CD4-positive, alpha-beta memory T cell (primary cell): ENCODE results near the gene TAOK3. TPM values are rescaled to one million over a fixed set of nuclear protein-coding genes. Genes with fewer than 3 reads are reported as not detected.

Source experiments
- CTCF ChIA-PET: fragments of 350-600 bp; sonication (Branson Sonifier 250); formaldehyde crosslinking; loops from one replicate; lab custom pipeline; 2021; ENCODE audit warnings: inconsistent platforms; ENCODE audit not compliant: partially characterized antibody; lab: Charles Lee
- POLR2A ChIA-PET: fragments of 350-600 bp; sonication (Branson Sonifier 250); formaldehyde crosslinking; loops from one replicate; lab custom pipeline; 2021; ENCODE audit not compliant: partially characterized antibody; lab: Charles Lee
- DNase-seq, 5 donors: peaks; one replicate each; pipeline versions ENCODE4 v3.0.0 to v3.0.0-alpha.2; 2020 to 2022; ENCODE audit warnings: mixed read lengths in 1 of 5
- H3K27ac ChIP-seq: one replicate; pipeline ENCODE4 v1.7.0; 2013; ENCODE audit warnings: low read depth, low read length
- H3K27me3 ChIP-seq: 2 replicates; pipeline ENCODE4 v1.7.0; 2013; ENCODE audit warnings: mild to moderate bottlenecking, low read length, moderate library complexity; ENCODE audit not compliant: insufficient read depth
- H3K36me3 ChIP-seq: 2 replicates; pipeline ENCODE4 v1.7.0; 2013; ENCODE audit warnings: mild to moderate bottlenecking, low read length, moderate library complexity; ENCODE audit not compliant: insufficient read depth
- H3K4me1 ChIP-seq: 2 replicates; pipeline ENCODE4 v1.7.0; 2013; ENCODE audit warnings: mild to moderate bottlenecking, low read length, moderate library complexity; ENCODE audit not compliant: insufficient read depth
- H3K4me3 ChIP-seq, 2 donors: one replicate each; pipeline ENCODE4 v1.7.0; 2013; ENCODE audit warnings: low read length in 2 of 2, mild to moderate bottlenecking in 1 of 2
- H3K9me3 ChIP-seq, 2 donors: one replicate each; pipeline ENCODE4 v1.7.0; 2013; ENCODE audit warnings: low read length in 2 of 2, control low read depth in 1 of 2; ENCODE audit not compliant: control insufficient read depth in 1 of 2
- H3K27ac Mint-ChIP-seq, 7 donors: one replicate each; pipeline ENCODE4 v1.8.0; 2020 to 2021; ENCODE audit warnings: mixed read lengths in 7 of 7, mild to moderate bottlenecking in 6 of 7, inconsistent platforms in 3 of 7, moderate library complexity in 3 of 7
- H3K27me3 Mint-ChIP-seq, 2 donors: one replicate each; pipeline ENCODE4 v1.8.0; 2020 to 2021; ENCODE audit warnings: mixed read lengths in 2 of 2
- H3K36me3 Mint-ChIP-seq, 2 donors: one replicate each; pipeline ENCODE4 v1.8.0; 2020 to 2021; ENCODE audit warnings: mixed read lengths in 2 of 2, inconsistent platforms in 1 of 2, mild to moderate bottlenecking in 1 of 2
- H3K4me1 Mint-ChIP-seq, 4 donors: one replicate each; pipeline ENCODE4 v1.8.0; 2020 to 2021; ENCODE audit warnings: mixed read lengths in 4 of 4, mild to moderate bottlenecking in 1 of 4
- H3K4me3 Mint-ChIP-seq, 8 donors: one replicate each; pipeline ENCODE4 v1.8.0; 2020 to 2021; ENCODE audit warnings: mixed read lengths in 8 of 8, mild to moderate bottlenecking in 7 of 8, moderate library complexity in 6 of 8, inconsistent platforms in 3 of 8
- H3K9me3 Mint-ChIP-seq, 8 donors: one replicate each; pipeline ENCODE4 v1.8.0; 2020 to 2021; ENCODE audit warnings: mixed read lengths in 8 of 8, mild to moderate bottlenecking in 5 of 8, inconsistent platforms in 3 of 8, moderate library complexity in 1 of 8
- intact Hi-C: fragments of 100-400 bp; cut with micrococcal nuclease; formaldehyde crosslinking; loops from one replicate; pipeline ENCODE4 v1.15.1; 2023
- polyA plus RNA-seq, 2 donors: library from polyadenylated mRNA; unstranded; fragments of 300-500 nt; fragmentation: Illumina TruSeq; gene quantifications; one replicate each; pipeline ENCODE4 v1.2.3, GENCODE V29; 2021
- total RNA-seq, 2 experiments: library from RNA; stranded (reverse); gene quantifications; one replicate each; pipeline ENCODE4 v1.2.3, GENCODE V29; 2021

Gene TAOK3
- total and polyA plus RNA-seq, 4 experiments from 2014 or later = 47.9 to 141 (median 75.4) TPM

GRCh38 chr12:118404876-118405521 is 32.3 kb upstream of the TAOK3 start:
- no peak overlapping the region for H3K4me3 ChIP-seq
- Mint-ChIP-seq H3K9me3 (no peaks in the 10 kb centered on the region), H3K27me3 (no peaks in the 10 kb centered on the region), H3K4me3 (no peak overlapping the region), H3K4me1 (peaks cover 0 to 5% (median 4%) of the 10 kb centered on the region in 4 donors), H3K27ac (peak overlapping the region in 1 of 7 donors; percentile 58), H3K36me3 (peaks cover 66 to 73% of the 10 kb centered on the region in 2 donors)
- POLR2A ChIA-PET = no interaction called here
- no peaks in the 10 kb centered on the region for H3K4me1 ChIP-seq
- CTCF ChIA-PET = interaction anchor here (1.0 to 3.1 kb wide), 9 partner anchors 7 to 1140 kb away, joined by 3 to 23 read pairs (median 6); no protein-coding TSS in a partner anchor
- intact Hi-C loops = loop anchor here (5.0 to 10.0 kb wide), 2 partner anchors 1260 to 1532 kb away; partner anchors contain the start of gene PRKAB1
- H3K9me3 ChIP-seq = no peaks in the 10 kb centered on the region
- DNase-seq = peak; percentile 23 to 52 (median 37)
- no peaks in the 10 kb centered on the region for H3K27me3 ChIP-seq
- peaks cover 23% of the 10 kb centered on the region for H3K36me3 ChIP-seq
- H3K27ac ChIP-seq = no peak overlapping the region

GRCh38 chr12:118402251-118402650 is 29.5 kb upstream of the TAOK3 start:
- Histone ChIP-seq H3K4me3 (no peak overlapping the region), H3K27me3 (no peaks in the 10 kb centered on the region), H3K36me3 (peaks cover 28% of the 10 kb centered on the region), H3K9me3 (no peaks in the 10 kb centered on the region), H3K4me1 (no peaks in the 10 kb centered on the region), H3K27ac (no peak overlapping the region)
- intact Hi-C loops = loop anchor here (10.0 kb wide), 1 partner anchor 1263 kb away; the partner anchor contains the start of gene PRKAB1
- peaks cover 0 to 5% (median 4%) of the 10 kb centered on the region in 4 donors for H3K4me1 Mint-ChIP-seq
- no peak for DNase-seq
- CTCF ChIA-PET = no interaction called here
- POLR2A ChIA-PET = no interaction called here
- peaks cover 64 to 87% of the 10 kb centered on the region in 2 donors for H3K36me3 Mint-ChIP-seq
- no peak overlapping the region for H3K4me3 Mint-ChIP-seq
- peaks cover 0 to 2% (median 0%) of the 10 kb centered on the region in 8 donors for H3K9me3 Mint-ChIP-seq
- peak overlapping the region in 3 of 7 donors; percentile 66 to 80 (median 77) for H3K27ac Mint-ChIP-seq
- no peaks in the 10 kb centered on the region for H3K27me3 Mint-ChIP-seq

- no peaks in the 10 kb centered on the region for H3K4me1 ChIP-seq
- H3K4me3 Mint-ChIP-seq = no peak overlapping the region
- H3K27ac ChIP-seq = no peak overlapping the region
- DNase-seq = no peak
- no peaks in the 10 kb centered on the region for H3K4me1 Mint-ChIP-seq
- ChIA-PET POLR2A (no interaction called here), CTCF (no interaction called here)
- no peaks in the 10 kb centered on the region for H3K27me3 ChIP-seq
- intact Hi-C loops = no loop called here
- peaks cover 0 to 2% (median 0%) of the 10 kb centered on the region in 8 donors for H3K9me3 Mint-ChIP-seq
- H3K9me3 ChIP-seq = no peaks in the 10 kb centered on the region
- H3K27ac Mint-ChIP-seq = peak overlapping the region in 3 of 7 donors; percentile 2 to 30 (median 6)
- peaks cover 48 to 86% of the 10 kb centered on the region in 2 donors for H3K36me3 Mint-ChIP-seq
- H3K27me3 Mint-ChIP-seq = no peaks in the 10 kb centered on the region
- peaks cover 40% of the 10 kb centered on the region for H3K36me3 ChIP-seq
- no peak overlapping the region for H3K4me3 ChIP-seq
Observed at GRCh38 chr12:118398940-118399339, 26.2 kb upstream of the TAOK3 start.

GRCh38 chr12:118398524-118398923 is 25.8 kb upstream of the TAOK3 start:
- Histone ChIP-seq H3K36me3 (peaks cover 37% of the 10 kb centered on the region), H3K9me3 (no peaks in the 10 kb centered on the region), H3K4me3 (no peak overlapping the region), H3K4me1 (no peaks in the 10 kb centered on the region), H3K27me3 (no peaks in the 10 kb centered on the region), H3K27ac (no peak overlapping the region)
- peak overlapping the region in 1 of 7 donors; percentile 30 for H3K27ac Mint-ChIP-seq
- ChIA-PET POLR2A (no interaction called here), CTCF (interaction anchor here (1.4 kb wide), 1 partner anchor 7 kb away, joined by 4 read pairs; no protein-coding TSS in a partner anchor)
- H3K36me3 Mint-ChIP-seq = peaks cover 45 to 86% of the 10 kb centered on the region in 2 donors
- DNase-seq = no peak
- intact Hi-C loops = no loop called here
- no peak overlapping the region for H3K4me3 Mint-ChIP-seq
- no peaks in the 10 kb centered on the region for H3K27me3 Mint-ChIP-seq
- peaks cover 0 to 2% (median 0%) of the 10 kb centered on the region in 8 donors for H3K9me3 Mint-ChIP-seq
- no peaks in the 10 kb centered on the region for H3K4me1 Mint-ChIP-seq

- H3K9me3 Mint-ChIP-seq = peaks cover 0 to 2% (median 0%) of the 10 kb centered on the region in 8 donors
- CTCF ChIA-PET = interaction anchor here (0.7 to 1.4 kb wide), 2 partner anchors 8 to 14 kb away, joined by 3 to 4 read pairs; no protein-coding TSS in a partner anchor
- Histone ChIP-seq H3K27ac (no peak overlapping the region), H3K27me3 (no peaks in the 10 kb centered on the region), H3K9me3 (no peaks in the 10 kb centered on the region), H3K4me1 (no peaks in the 10 kb centered on the region), H3K4me3 (no peak overlapping the region), H3K36me3 (peaks cover 34% of the 10 kb centered on the region)
- H3K27ac Mint-ChIP-seq = peak overlapping the region in 1 of 7 donors; percentile 39
- no peaks in the 10 kb centered on the region for H3K27me3 Mint-ChIP-seq
- peaks cover 45 to 85% of the 10 kb centered on the region in 2 donors for H3K36me3 Mint-ChIP-seq
- no peaks in the 10 kb centered on the region for H3K4me1 Mint-ChIP-seq
- no peak overlapping the region for H3K4me3 Mint-ChIP-seq
- intact Hi-C loops = no loop called here
- DNase-seq = no peak
- POLR2A ChIA-PET = no interaction called here
Observed at GRCh38 chr12:118397708-118398440, 25.2 kb upstream of the TAOK3 start.

GRCh38 chr12:118391836-118392235 is 19.1 kb upstream of the TAOK3 start:
- Histone ChIP-seq H3K4me3 (no peak overlapping the region), H3K36me3 (peaks cover 59% of the 10 kb centered on the region), H3K27me3 (no peaks in the 10 kb centered on the region), H3K27ac (no peak overlapping the region), H3K9me3 (no peaks in the 10 kb centered on the region), H3K4me1 (no peaks in the 10 kb centered on the region)
- Mint-ChIP-seq H3K36me3 (peaks cover 55 to 79% of the 10 kb centered on the region in 2 donors), H3K4me1 (peaks cover 0 to 1% (median under 1%) of the 10 kb centered on the region in 4 donors), H3K27me3 (no peaks in the 10 kb centered on the region), H3K27ac (peak overlapping the region in 2 of 7 donors; percentile 10 to 27), H3K4me3 (no peak overlapping the region), H3K9me3 (peaks cover 0 to 2% (median 0%) of the 10 kb centered on the region in 8 donors)
- CTCF ChIA-PET = interaction anchor here (1.3 to 1.9 kb wide), 3 partner anchors 8 to 16 kb away, joined by 3 to 5 read pairs (median 4); partner anchors contain the start of gene SUDS3
- DNase-seq = no peak
- intact Hi-C loops = no loop called here
- POLR2A ChIA-PET = interaction anchor here (0.6 kb wide), 1 partner anchor 16 kb away, joined by 3 read pairs; no protein-coding TSS in a partner anchor
